Tongue (tissue), 2 donors: ENCODE data around the gene MX2. TPM values are rescaled to one million over a fixed set of nuclear protein-coding genes. Genes with fewer than 3 reads are reported as not detected.
"Not testable (repeated sequence)": the region's sequence is repeated elsewhere in the genome, so short reads cannot be mapped to it uniquely, and the experiment has no call there.

Source experiments
- DNase-seq: peaks from one replicate; pipeline ENCODE4 v3.0.0-alpha.2; 2015
- total RNA-seq: library from RNA; depleted of rRNA; stranded (reverse); fragments of >200 nt; gene quantifications from one replicate; pipeline ENCODE4 v1.2.3, GENCODE V29; 2014

MX2 gene
- total RNA-seq, 1 donor from 2014 or later = 8.7 TPM

GRCh38 chr21:41418393-41418792 is 56.6 kb downstream of the MX2 start:
- DNase-seq = no peak

- no peak for DNase-seq
Measured at GRCh38 chr21:41418956-41419680, 57.3 kb downstream of the MX2 start.

- peak; percentile 95 for DNase-seq
Measured at GRCh38 chr21:41419921-41420862, 58.4 kb downstream of the MX2 start.

GRCh38 chr21:41420998-41421397 is 59.2 kb downstream of the MX2 start:
- not testable (repeated sequence) for DNase-seq

- DNase-seq = no peak
Measured at GRCh38 chr21:41422546-41423304, 60.9 kb downstream of the MX2 start.

GRCh38 chr21:41423305-41423636 is 61.4 kb downstream of the MX2 start:
- DNase-seq = not testable (repeated sequence)

GRCh38 chr21:41425588-41425953 is 63.7 kb downstream of the MX2 start:
- DNase-seq = no peak

GRCh38 chr21:41425954-41426675 is 64.3 kb downstream of the MX2 start, which contains the start of gene MX1:
Gene MX1, plus strand, starts transcription at chr21:41426239. Its CDS starts 5,832 bp downstream, at chr21:41432071.
- DNase-seq = peak; percentile 59

- no peak for DNase-seq
Measured at GRCh38 chr21:41426676-41427404, 65.0 kb downstream of the MX2 start.

- DNase-seq = no peak
Measured at GRCh38 chr21:41427556-41427955, 65.7 kb downstream of the MX2 start.

- no peak for DNase-seq
Measured at GRCh38 chr21:41428311-41428710, 66.5 kb downstream of the MX2 start.

- DNase-seq = no peak
Measured at GRCh38 chr21:41428847-41429246, 67.0 kb downstream of the MX2 start.

- DNase-seq = no peak
Measured at GRCh38 chr21:41429305-41429704, 67.5 kb downstream of the MX2 start.

- no peak for DNase-seq
Measured at GRCh38 chr21:41429925-41430491, 68.2 kb downstream of the MX2 start.

GRCh38 chr21:41431788-41432548 is 70.1 kb downstream of the MX2 start:
- no peak for DNase-seq

- DNase-seq = no peak
Measured at GRCh38 chr21:41432562-41433460, 71.0 kb downstream of the MX2 start.

GRCh38 chr21:41433566-41433965 is 71.7 kb downstream of the MX2 start:
- no peak for DNase-seq

- DNase-seq = no peak
Measured at GRCh38 chr21:41435706-41436105, 73.9 kb downstream of the MX2 start.

- no peak for DNase-seq
Measured at GRCh38 chr21:41437729-41438128, 75.9 kb downstream of the MX2 start.
